Measurements from ENCODE around the gene HPCAL1.

DNA sequence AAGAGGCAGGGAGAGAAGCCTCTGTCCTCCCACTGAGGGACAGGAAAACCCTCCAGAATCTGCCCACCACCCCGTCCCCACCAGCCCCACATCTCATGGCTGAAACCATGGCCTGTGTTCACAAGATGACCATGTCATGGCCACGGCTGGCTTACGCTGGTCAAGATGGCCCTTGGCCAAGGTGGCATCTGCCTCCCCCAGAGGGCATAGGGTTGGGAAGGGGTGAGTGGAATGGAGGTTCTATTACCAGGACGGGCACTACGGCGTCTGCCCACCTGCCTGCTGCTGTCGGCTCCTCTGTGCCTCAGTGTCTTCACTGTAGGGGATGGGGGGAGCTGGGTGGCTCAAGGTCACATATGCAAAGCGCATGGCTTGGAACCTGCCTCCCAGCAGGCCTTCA is 125.7 kb downstream of the HPCAL1 start:
- TF ChIP-seq EZH2 (IDR thresholded peaks at IDR 0.05; ENCODE audit: insufficient read depth, poor library complexity, severe bottlenecking) (no peak), EZH2phosphoT487 (IDR thresholded peaks at IDR 0.05; ENCODE audit: insufficient read depth, low read depth) (no peak)
